HG03439 (cell line): ENCODE measurements around the gene TRIM40.
"Not testable (repeated sequence)": the region's sequence is repeated elsewhere in the genome, so short reads cannot be mapped to it uniquely, and the experiment has no call there.

ENCODE experiments used
- ATAC-seq: cut with Tn5 transposase; IDR thresholded peaks from one replicate; pipeline ENCODE4 v1.9.1; 2021; ENCODE audit warnings: mild to moderate bottlenecking, moderate library complexity; ENCODE audit not compliant: unreplicated experiment

Gene TRIM40

GRCh38 chr6:30162265-30163089, 26.5 kb downstream of the TRIM40 start:
- no peak for ATAC-seq

- ATAC-seq = no peak
Observed at GRCh38 chr6:30163090-30163917, 27.4 kb downstream of the TRIM40 start, which contains the start of gene TRIM15. TSS of gene TRIM15 (plus strand) at chr6:30163546. CDS start at chr6:30163685, 139 bp downstream.

GRCh38 chr6:30163918-30164654, 28.1 kb downstream of the TRIM40 start:
- ATAC-seq = no peak

GRCh38 chr6:30164714-30165113, 28.8 kb downstream of the TRIM40 start:
- no peak for ATAC-seq

- ATAC-seq = not testable (repeated sequence)
Observed at GRCh38 chr6:30165238-30165637, 29.3 kb downstream of the TRIM40 start.

- ATAC-seq = no peak
Observed at GRCh38 chr6:30167101-30167500, 31.2 kb downstream of the TRIM40 start.

- ATAC-seq = no peak
Observed at GRCh38 chr6:30168741-30169140, 32.8 kb downstream of the TRIM40 start.

- no peak for ATAC-seq
Observed at GRCh38 chr6:30169658-30170614, 34.0 kb downstream of the TRIM40 start.

- ATAC-seq = no peak
Observed at GRCh38 chr6:30171677-30172471, 35.9 kb downstream of the TRIM40 start.

GRCh38 chr6:30172681-30173080, 36.7 kb downstream of the TRIM40 start:
- no peak for ATAC-seq

- no peak for ATAC-seq
Observed at GRCh38 chr6:30175765-30176164, 39.8 kb downstream of the TRIM40 start.

- ATAC-seq = no peak
Observed at GRCh38 chr6:30178837-30179236, 42.9 kb downstream of the TRIM40 start.

- ATAC-seq = no peak
Observed at GRCh38 chr6:30180145-30180544, 44.2 kb downstream of the TRIM40 start.

GRCh38 chr6:30184417-30185031, 48.6 kb downstream of the TRIM40 start:
- no peak for ATAC-seq

GRCh38 chr6:30185846-30186484, 50.0 kb downstream of the TRIM40 start:
- ATAC-seq = no peak

GRCh38 chr6:30188541-30188940, 52.6 kb downstream of the TRIM40 start:
- ATAC-seq = no peak

GRCh38 chr6:30192076-30192475, 56.1 kb downstream of the TRIM40 start:
- no peak for ATAC-seq
